ENCODE results near the gene TMEM259.

The TMEM259 gene

GRCh38 chr19:1000591-1001537, 20.1 kb downstream of the TMEM259 start:
- no peak for DNase-seq

GRCh38 chr19:1000095-1000494, 20.8 kb downstream of the TMEM259 start, which contains the start of gene GRIN3B:
GRIN3B (plus strand) TSS chr19:1000419; CDS start chr19:1000438, 19 bp downstream.
- peak; percentile 38 for DNase-seq

GRCh38 chr19:999379-999719, 21.6 kb downstream of the TMEM259 start:
- DNase-seq, result no peak

- no peak for DNase-seq
These were observed 22.9 kb downstream of the TMEM259 start for GRCh38 chr19:998064-998463.

- peak; percentile 72 for DNase-seq
These were observed 24.7 kb downstream of the TMEM259 start for GRCh38 chr19:996051-996838.

- no peak for DNase-seq
These were observed 25.7 kb downstream of the TMEM259 start for GRCh38 chr19:995051-995827.

- no peak for DNase-seq
These were observed 26.4 kb downstream of the TMEM259 start for GRCh38 chr19:994516-994915.

- no peak for DNase-seq
These were observed 27.0 kb downstream of the TMEM259 start for GRCh38 chr19:993831-994393.

GRCh38 chr19:993361-993830, 27.5 kb downstream of the TMEM259 start:
- no peak for DNase-seq

GRCh38 chr19:992670-993055, 28.3 kb downstream of the TMEM259 start:
- DNase-seq, result no peak

GRCh38 chr19:991932-992669, 28.8 kb downstream of the TMEM259 start:
- no peak for DNase-seq

GRCh38 chr19:991174-991931, 29.6 kb downstream of the TMEM259 start:
- peak; percentile 70 for DNase-seq

- DNase-seq, result no peak
These were observed 30.2 kb downstream of the TMEM259 start for GRCh38 chr19:990746-991145.

- DNase-seq, result no peak
These were observed 30.8 kb downstream of the TMEM259 start for GRCh38 chr19:990119-990571.

GRCh38 chr19:989381-990081, 31.4 kb downstream of the TMEM259 start:
- no peak for DNase-seq

GRCh38 chr19:988510-988909, 32.4 kb downstream of the TMEM259 start:
- no peak for DNase-seq

- no peak for DNase-seq
These were observed 32.8 kb downstream of the TMEM259 start for GRCh38 chr19:988081-988480.

GRCh38 chr19:986083-986482, 34.8 kb downstream of the TMEM259 start:
- DNase-seq, result no peak

GRCh38 chr19:984165-984967, 36.6 kb downstream of the TMEM259 start, which contains the start of gene WDR18:
WDR18 (plus strand) TSS chr19:984345; CDS start chr19:984354, 9 bp downstream.
- DNase-seq, result peak; percentile 84

All from effector CD8-positive, alpha-beta T cell (primary cell).